GM21381 (cell line): ENCODE results near the gene COG5.
"Not testable (repeated sequence)": the region's sequence is repeated elsewhere in the genome, so short reads cannot be mapped to it uniquely, and the experiment has no call there.

ENCODE experiments used
- ATAC-seq: cut with Tn5 transposase; IDR thresholded peaks from one replicate; pipeline ENCODE4 v1.9.1; 2021; ENCODE audit warnings: mild to moderate bottlenecking, moderate library complexity; ENCODE audit not compliant: unreplicated experiment

COG5 gene

DNA sequence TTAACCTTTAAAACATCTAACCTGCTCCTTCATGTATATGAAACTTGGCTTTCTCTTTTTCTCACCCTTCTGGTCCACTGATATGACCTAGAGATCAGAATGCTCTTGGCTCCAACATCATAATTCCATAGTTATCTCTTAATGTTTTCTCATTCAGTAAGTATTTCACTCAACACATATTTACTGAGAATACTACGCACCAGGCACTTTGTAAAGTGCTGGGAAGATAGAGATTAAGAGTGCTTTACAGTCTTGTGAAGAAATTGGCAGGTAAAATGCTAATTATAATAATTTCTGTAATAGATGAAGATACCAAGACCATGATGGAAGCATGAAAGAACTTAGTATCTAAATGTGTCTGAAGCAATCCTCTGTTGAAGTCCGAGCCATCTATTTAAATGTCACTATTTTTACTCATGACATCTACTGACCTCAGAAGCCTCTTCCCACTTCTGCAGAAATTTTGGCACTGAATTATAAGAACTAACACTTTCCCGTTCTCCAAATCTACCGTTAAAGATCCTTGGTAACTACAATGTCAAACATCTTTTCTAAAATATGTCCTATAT is 278.7 kb downstream of the COG5 start:
- ATAC-seq, result no peak

GRCh38 chr7:107277331-107277730 is 286.4 kb downstream of the COG5 start:
- no peak for ATAC-seq

- no peak for ATAC-seq
Observed at GRCh38 chr7:107276220-107276827, 287.4 kb downstream of the COG5 start.

- ATAC-seq, result no peak
Observed at GRCh38 chr7:107274506-107274905, 289.2 kb downstream of the COG5 start.

GRCh38 chr7:107269790-107270189 is 293.9 kb downstream of the COG5 start:
- no peak for ATAC-seq

- ATAC-seq, result no peak
Observed at GRCh38 chr7:107268594-107268993, 295.1 kb downstream of the COG5 start.

DNA sequence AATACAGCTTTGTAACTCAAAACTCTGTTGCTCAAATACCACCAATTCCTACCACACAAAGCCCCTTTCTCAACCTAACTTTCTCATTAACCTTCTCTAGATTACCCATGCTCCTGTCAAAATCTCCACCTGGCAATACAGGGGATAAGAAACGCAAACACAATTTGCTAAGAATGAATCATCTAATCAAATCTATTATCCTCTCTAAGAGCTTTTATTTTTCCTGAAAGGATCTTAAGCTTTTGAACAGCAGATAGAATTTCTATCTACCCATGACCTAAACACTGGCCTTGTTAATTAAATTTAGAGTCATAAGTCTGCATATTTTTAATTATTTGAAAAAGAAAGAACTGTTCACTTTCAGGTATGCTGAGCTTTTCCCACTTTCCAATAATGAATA is 296.6 kb downstream of the COG5 start:
- no peak for ATAC-seq

GRCh38 chr7:107264723-107265122 is 299.0 kb downstream of the COG5 start:
- no peak for ATAC-seq

GRCh38 chr7:107262857-107263256 is 300.9 kb downstream of the COG5 start:
- no peak for ATAC-seq

- ATAC-seq, result no peak
Observed at GRCh38 chr7:107258737-107259136, 305.0 kb downstream of the COG5 start.

GRCh38 chr7:107255602-107256001 is 308.1 kb downstream of the COG5 start:
- ATAC-seq, result no peak

GRCh38 chr7:107254398-107254985 is 309.2 kb downstream of the COG5 start:
- no peak for ATAC-seq

DNA sequence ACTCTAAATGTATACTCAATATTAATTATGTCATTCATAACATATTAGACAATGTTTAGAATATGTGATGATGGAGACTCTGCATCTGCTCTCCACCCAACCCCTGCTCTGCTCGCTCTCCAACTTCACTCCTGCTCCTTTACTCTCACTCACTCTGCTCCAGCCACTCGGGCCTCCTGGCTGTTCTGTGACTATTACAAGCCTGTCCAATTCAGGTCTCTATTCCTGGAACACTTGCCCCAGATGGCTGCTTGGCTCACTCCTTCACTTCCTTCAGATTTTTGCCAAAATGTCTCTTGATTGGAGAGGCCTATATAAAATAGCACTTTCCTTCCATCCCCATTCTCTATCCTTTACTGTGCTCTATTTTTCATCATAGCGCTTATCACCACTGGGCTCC is 310.1 kb downstream of the COG5 start:
- no peak for ATAC-seq

- ATAC-seq, result no peak
Observed at GRCh38 chr7:107251963-107252362, 311.8 kb downstream of the COG5 start.

DNA sequence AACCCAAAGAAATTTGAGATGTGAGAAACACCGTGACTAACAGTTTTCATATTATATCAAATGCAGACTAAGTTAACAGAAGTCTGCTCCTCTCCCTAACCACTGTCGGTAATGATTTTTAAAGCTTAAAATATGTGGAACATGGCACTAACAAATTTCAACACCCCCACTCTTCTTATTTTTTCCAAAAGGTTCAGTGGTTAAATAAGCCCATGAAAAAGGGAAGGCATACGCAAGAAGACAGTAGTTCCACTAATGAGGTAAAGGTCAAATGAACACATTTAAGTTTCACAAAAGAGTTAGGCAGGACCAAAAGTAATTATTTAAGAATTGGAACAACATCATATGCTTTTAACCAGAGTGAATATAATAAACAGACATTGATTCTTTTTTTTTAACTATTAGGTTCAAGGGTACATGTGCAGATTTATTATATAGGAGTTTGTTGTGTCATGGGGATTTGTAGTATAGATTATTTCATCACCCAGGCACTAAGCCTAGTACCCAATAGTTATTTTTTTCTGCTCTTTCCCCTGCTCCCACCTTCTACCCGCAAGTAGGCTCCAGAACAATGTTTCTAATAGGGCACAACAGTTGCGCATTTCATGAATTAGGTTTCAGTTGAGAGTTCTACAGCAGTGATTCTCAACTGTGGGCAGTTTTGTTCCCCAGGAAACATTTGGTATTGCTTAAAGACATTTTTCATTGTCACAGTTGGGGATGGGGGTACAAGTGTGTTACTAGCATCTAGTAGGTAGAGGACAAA is 315.0 kb downstream of the COG5 start:
- ATAC-seq, result no peak

- not testable (repeated sequence) for ATAC-seq
Observed at GRCh38 chr7:107246836-107247235, 316.9 kb downstream of the COG5 start.

DNA sequence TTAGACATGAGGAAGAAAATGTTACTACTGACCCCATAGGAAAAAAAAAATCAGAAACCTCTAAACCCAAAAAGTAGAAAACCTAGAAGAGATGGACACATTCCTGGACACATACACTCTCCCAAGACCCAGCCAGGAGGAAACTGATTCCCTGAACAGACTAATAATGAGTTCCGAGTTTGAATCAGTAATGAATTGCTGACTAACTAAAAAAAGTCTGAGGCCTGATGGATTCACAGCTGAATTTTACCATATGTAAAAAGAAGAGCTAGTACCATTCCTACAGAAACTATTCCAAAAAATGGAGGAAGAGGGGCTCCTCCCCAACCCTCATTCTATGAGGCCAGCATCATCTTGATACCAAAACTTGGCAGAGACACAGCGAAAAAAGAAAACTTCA is 319.1 kb downstream of the COG5 start:
- ATAC-seq, result no peak

DNA sequence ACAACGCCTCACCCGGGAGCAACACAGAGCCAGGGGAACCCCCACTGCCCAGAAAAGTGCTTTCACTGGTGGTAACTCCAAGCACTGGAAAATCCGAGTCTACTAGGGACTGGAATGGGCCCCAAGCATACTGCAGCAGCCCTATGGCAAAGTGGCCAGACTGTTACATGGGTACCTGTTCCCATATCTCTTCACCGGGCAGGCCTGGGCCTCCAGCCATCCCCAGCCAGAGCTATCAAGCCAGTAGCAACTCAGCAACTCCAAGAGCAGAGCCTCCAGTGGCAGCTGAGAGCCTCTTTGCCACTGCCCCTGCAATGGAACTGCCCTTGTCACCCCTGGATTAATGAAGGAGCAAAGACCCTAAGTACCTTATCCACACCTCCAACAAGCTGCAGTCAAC is 321.5 kb downstream of the COG5 start:
- ATAC-seq, result no peak

DNA sequence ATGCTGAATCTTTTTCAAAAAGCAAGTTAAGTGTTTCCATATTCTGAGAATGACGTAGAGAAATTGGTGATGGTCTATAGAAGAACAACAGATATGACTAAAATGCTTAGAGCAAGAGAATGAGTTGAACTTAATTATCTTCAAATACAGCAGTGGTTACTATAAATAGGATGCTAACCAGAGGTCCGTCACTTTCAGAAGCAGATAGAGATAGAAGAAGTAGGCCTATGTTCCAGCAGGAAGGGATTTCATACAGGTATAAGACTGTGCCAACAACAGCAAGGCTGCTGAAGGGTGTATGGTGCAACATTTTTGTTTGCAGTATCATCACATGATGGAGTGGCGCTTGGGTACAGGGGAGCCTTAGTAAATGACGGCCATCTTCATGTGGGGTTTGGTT is 326.3 kb downstream of the COG5 start:
- ATAC-seq, result no peak

DNA sequence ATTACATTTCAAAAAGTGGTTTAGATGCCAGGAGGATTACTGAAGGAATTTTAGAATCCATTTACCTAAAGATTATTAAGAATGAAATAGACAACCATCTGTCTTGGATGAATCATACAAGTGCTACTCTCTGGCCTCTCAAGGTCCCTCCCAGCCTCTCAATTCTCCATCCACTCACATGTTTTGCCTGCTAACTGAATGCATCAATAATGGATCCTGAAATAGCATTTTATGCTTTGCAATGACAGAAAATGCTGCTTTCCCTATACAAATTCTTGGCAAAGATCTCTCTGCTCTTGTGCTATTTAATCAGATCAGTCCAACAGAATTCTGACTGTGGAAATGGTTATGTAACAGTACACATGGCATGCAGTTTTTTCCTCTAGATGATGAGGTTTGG is 326.9 kb downstream of the COG5 start:
- no peak for ATAC-seq

DNA sequence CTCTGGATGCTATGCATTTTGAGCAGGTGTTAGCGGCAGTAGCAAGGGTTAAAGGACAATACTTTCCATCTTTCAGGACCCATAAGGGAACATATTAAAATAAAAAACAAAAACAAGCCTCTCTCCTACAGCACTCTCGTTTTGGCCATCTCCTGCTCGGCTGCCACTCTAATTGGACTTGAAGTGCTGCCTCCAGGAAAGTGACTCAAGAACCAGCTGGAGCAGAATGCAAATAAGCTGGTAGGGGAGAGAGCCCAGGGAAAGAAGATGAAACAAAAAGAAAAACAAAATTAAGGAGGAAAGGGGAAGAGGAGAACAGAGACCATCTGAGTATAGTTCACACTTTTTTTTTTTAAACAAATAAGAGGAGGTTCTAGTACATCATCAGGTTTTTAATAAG is 329.3 kb downstream of the COG5 start:
- ATAC-seq, result no peak

- no peak for ATAC-seq
Observed at GRCh38 chr7:107233981-107234380, 329.7 kb downstream of the COG5 start.
